Measurements from ENCODE around the gene VPS29. TPM values are rescaled to one million over a fixed set of nuclear protein-coding genes. Genes with fewer than 3 reads are reported as not detected.
"Not testable (repeated sequence)": the region's sequence is repeated elsewhere in the genome, so short reads cannot be mapped to it uniquely, and the experiment has no call there.

VPS29 gene
- total RNA-seq, 2 experiments from 2014 or later, result 71.7 to 76.4 TPM

DNA sequence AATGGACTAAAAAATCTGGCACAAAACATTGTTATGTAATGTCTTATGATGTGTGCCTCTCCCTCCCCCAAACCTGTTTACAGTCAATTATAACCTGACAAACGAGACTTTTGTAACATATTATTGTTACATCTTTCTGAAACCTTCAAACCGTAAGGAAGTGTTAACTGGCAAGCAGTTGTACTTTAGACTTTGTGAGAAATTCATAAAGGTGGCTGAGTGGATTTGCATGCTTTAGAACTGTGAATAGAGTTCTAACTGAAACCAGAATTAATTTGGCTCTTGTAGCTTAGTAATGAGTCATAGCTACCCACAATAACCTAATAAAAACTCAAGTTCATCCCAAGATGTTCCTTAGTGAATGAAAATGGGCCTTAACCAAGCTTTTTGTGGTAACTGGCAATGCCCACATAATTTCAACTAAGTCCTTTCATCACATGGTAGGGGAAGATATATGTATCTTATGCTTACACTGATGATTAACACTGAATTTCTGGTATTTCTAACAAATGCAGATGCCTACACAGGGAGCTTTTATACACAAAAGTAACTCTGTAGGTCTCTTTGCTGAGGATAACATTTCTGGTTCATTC is 29.9 kb upstream of the VPS29 start:
- CTCF ChIA-PET, result interaction anchor here (0.8 to 13.1 kb wide), 11 partner anchors 12 to 72 kb away, joined by 3 to 142 read pairs (median 4); partner anchors contain the start of gene FAM216A
- Mint-ChIP-seq H3K27ac (peak overlapping the region; percentile 80), H3K9me3 (no peaks in the 10 kb centered on the region), H3K4me3 (no peak overlapping the region), H3K4me1 (ENCODE audit: low read depth) (peaks cover 36% of the 10 kb centered on the region), H3K27me3 (no peaks in the 10 kb centered on the region), H3K36me3 (ENCODE audit: low read depth) (peaks cover 46% of the 10 kb centered on the region)
- POLR2A ChIA-PET, result interaction anchor here (0.5 to 2.0 kb wide), 8 partner anchors 8 to 52 kb away, joined by 3 to 9 read pairs (median 5); partner anchors contain the start of genes RAD9B and VPS29
- TF ChIP-seq CTCF (IDR thresholded peaks at IDR 0.05), result no peak
- peak; percentile 71 for ATAC-seq
- no peak for DNase-seq
- intact Hi-C loops (cut with micrococcal nuclease), result no loop called here

DNA sequence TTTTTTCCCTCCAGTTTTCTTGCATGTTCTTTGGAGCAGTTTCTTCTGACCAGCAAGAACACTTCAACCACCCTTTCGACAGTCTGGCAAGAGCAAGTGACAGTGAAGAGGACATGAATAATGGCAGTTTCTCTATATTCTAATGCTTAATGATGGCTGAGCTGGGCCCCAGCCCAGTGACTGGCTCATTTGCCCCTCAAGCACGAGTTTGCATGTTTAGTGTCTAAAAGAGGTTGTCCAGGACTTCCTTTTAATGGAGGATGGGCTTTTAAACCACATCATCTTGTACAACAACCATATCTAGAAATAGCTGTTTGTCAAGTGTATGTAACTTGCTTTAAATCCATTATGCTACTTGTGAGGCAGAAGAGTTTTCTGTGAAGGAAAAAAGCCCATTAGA is 28.6 kb upstream of the VPS29 start:
- ATAC-seq (no peak), DNase-seq (no peak)
- Mint-ChIP-seq H3K27ac (no peak overlapping the region), H3K4me3 (no peak overlapping the region), H3K36me3 (ENCODE audit: low read depth) (peaks cover 33% of the 10 kb centered on the region), H3K9me3 (no peaks in the 10 kb centered on the region), H3K4me1 (ENCODE audit: low read depth) (peaks cover 31% of the 10 kb centered on the region), H3K27me3 (no peaks in the 10 kb centered on the region)
- ChIA-PET CTCF (interaction anchor here (13.1 kb wide), 1 partner anchor 70 kb away, joined by 142 read pairs; no protein-coding TSS in a partner anchor), POLR2A (interaction anchor here (1.8 to 2.0 kb wide), 2 partner anchors 9 to 48 kb away, joined by 6 to 9 read pairs; no protein-coding TSS in a partner anchor)
- no peak for TF ChIP-seq CTCF (IDR thresholded peaks at IDR 0.05)
- intact Hi-C loops (cut with micrococcal nuclease), result no loop called here

GRCh38 chr12:110528277-110528839 is 26.4 kb upstream of the VPS29 start:
- H3K27ac Mint-ChIP-seq, result no peak overlapping the region
- no peak for TF ChIP-seq CTCF (IDR thresholded peaks at IDR 0.05)
- peaks cover 23% of the 10 kb centered on the region for H3K36me3 Mint-ChIP-seq (ENCODE audit: low read depth)
- ChIA-PET CTCF (interaction anchor here (1.7 to 13.1 kb wide), 3 partner anchors 15 to 72 kb away, joined by 7 to 142 read pairs (median 9); no protein-coding TSS in a partner anchor), POLR2A (interaction anchor here (1.1 to 1.4 kb wide), 3 partner anchors 11 to 59 kb away, joined by 3 to 4 read pairs (median 3); partner anchors contain the start of gene FAM216A)
- H3K27me3 Mint-ChIP-seq, result no peaks in the 10 kb centered on the region
- H3K4me3 Mint-ChIP-seq, result no peak overlapping the region
- no peaks in the 10 kb centered on the region for H3K9me3 Mint-ChIP-seq
- intact Hi-C loops (cut with micrococcal nuclease), result no loop called here
- H3K4me1 Mint-ChIP-seq (ENCODE audit: low read depth), result peaks cover 21% of the 10 kb centered on the region
- no peak for DNase-seq
- ATAC-seq, result no peak

DNA sequence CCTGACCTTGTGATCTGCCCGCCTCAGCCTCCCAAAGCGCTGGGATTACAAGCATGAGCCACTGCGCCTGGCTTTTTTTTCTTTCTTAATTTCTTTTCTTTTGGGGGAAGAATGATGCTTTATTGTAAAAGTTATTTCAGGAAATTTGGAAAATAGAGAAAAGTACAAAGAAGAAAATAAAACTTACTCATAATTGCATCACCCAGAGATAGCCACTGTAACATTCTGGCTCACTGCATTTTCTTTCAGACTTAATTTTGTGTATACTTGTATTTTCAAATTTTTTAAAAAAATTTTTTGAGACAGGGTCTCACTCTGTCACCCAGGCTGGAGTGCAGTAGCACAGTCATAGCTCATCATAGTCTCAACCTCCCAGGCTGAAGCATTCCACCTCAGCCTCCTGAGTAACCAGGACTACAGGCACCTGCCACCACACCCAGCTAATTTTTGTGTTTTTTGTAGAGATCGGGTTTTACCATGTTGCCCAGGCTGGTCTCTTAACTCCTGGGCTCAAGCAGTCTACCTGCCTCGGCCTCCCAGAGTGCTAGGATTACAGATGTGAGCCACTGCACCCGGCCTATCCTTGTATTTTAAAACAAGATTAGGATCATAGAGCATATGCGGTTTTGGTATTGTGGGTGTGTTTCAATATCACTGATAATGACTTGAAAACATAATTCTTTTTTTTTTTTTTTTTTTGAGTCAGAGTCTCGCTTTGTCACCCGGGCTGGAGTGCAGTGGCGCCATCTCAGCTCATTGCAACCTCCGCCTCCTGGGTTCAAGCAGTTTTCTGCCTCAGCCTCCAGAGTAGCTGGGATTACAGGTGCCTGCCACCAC is 19.2 kb upstream of the VPS29 start:
- ATAC-seq (peak; percentile 39), DNase-seq (peak; percentile 31)
- CTCF ChIA-PET, result interaction anchor here (1.3 to 6.7 kb wide), 2 partner anchors 11 to 81 kb away, joined by 3 to 45 read pairs; no protein-coding TSS in a partner anchor
- intact Hi-C loops (cut with micrococcal nuclease); H3K27ac Mint-ChIP-seq; POLR2A ChIA-PET; H3K27me3 Mint-ChIP-seq; H3K9me3 Mint-ChIP-seq; H3K4me3 Mint-ChIP-seq; H3K36me3 Mint-ChIP-seq (ENCODE audit: low read depth); H3K4me1 Mint-ChIP-seq (ENCODE audit: low read depth): not testable (repeated sequence)

- H3K9me3 Mint-ChIP-seq; H3K36me3 Mint-ChIP-seq (ENCODE audit: low read depth); H3K4me3 Mint-ChIP-seq; H3K4me1 Mint-ChIP-seq (ENCODE audit: low read depth); ATAC-seq; H3K27me3 Mint-ChIP-seq; DNase-seq; POLR2A ChIA-PET; H3K27ac Mint-ChIP-seq: not testable (repeated sequence)
- intact Hi-C loops (cut with micrococcal nuclease), result loop anchor here (10.0 kb wide), 1 partner anchor 307 kb away; no protein-coding TSS in a partner anchor
- CTCF ChIA-PET, result interaction anchor here (6.7 kb wide), 1 partner anchor 84 kb away, joined by 45 read pairs; no protein-coding TSS in a partner anchor
Observed at GRCh38 chr12:110518014-110518413, 16.1 kb upstream of the VPS29 start.

All from activated CD8-positive, alpha-beta T cell treated with anti-CD3 and anti-CD28 coated beads for 36 hours (primary cell).